ENCODE data around the gene MYO6. TPM values are rescaled to one million over a fixed set of nuclear protein-coding genes. Genes with fewer than 3 reads are reported as not detected.
"Not testable (repeated sequence)": the region's sequence is repeated elsewhere in the genome, so short reads cannot be mapped to it uniquely, and the experiment has no call there.

MYO6 gene
- polyA plus RNA-seq, 1 of the 3 experiments (the other 2 are of a cell fraction), result 6.2 TPM

GRCh38 chr6:75731029-75731428 is 18.0 kb upstream of the MYO6 start:
- H3K9me3 ChIP-seq; H3K9ac ChIP-seq; H3K36me3 ChIP-seq (replicated peaks in 1 of 2; ENCODE audit: control insufficient read depth in 1 of 2, insufficient read depth in 2 of 2, low read length in 1 of 2); H3K4me3 ChIP-seq (ENCODE audit: low read depth in 2 of 2, low read length in 1 of 2); H3K79me2 ChIP-seq (ENCODE audit: insufficient read depth); H3K27ac ChIP-seq (ENCODE audit: low read depth in 2 of 2, low read length in 1 of 2); CTCF ChIA-PET; H3F3A ChIP-seq (replicated peaks; ENCODE audit: insufficient read depth); H3K4me1 ChIP-seq (ENCODE audit: control insufficient read depth in 1 of 2, insufficient read depth in 2 of 2, low read depth in 1 of 2, low read length in 1 of 2); H3K4me2 ChIP-seq; H2AFZ ChIP-seq (ENCODE audit: low read depth); POLR2A ChIA-PET; H4K20me1 ChIP-seq (ENCODE audit: insufficient read depth); DNase-seq; H3K9me2 ChIP-seq; H3K27me3 ChIP-seq (ENCODE audit: insufficient read depth): not testable (repeated sequence)
- WGBS (ENCODE audit: low lambda C conversion rate), result 85% methylated on average over 8 of the region's 8 CpGs

- POLR2A ChIA-PET, result no interaction called here
- no peaks in the 10 kb centered on the region for H3K9me2 ChIP-seq
- no peaks in the 10 kb centered on the region for H3K79me2 ChIP-seq (ENCODE audit: insufficient read depth)
- no peaks in the 10 kb centered on the region for H3K27me3 ChIP-seq (ENCODE audit: insufficient read depth)
- H3K36me3 ChIP-seq (replicated peaks in 1 of 2; ENCODE audit: control insufficient read depth in 1 of 2, insufficient read depth in 2 of 2, low read length in 1 of 2), result no peaks in the 10 kb centered on the region
- peak overlapping the region in 1 of 2 experiments; percentile 63; a peak in 2 of 4 replicates for H3K27ac ChIP-seq (ENCODE audit: low read depth in 2 of 2, low read length in 1 of 2)
- no peak overlapping the region; the same call in 1 of the 2 replicates for H2AFZ ChIP-seq (ENCODE audit: low read depth)
- peaks cover 0 to 5% of the 10 kb centered on the region in 2 experiments; a peak in 1 of 4 replicates for H3K4me1 ChIP-seq (ENCODE audit: control insufficient read depth in 1 of 2, insufficient read depth in 2 of 2, low read depth in 1 of 2, low read length in 1 of 2)
- H3F3A ChIP-seq (replicated peaks; ENCODE audit: insufficient read depth), result peaks cover 9% of the 10 kb centered on the region
- peak overlapping the region; percentile 28; the same call in 1 of the 2 replicates for H3K4me2 ChIP-seq
- CTCF ChIA-PET, result no interaction called here
- TF ChIP-seq FOSL2 (IDR thresholded peaks at IDR 0.05; ENCODE audit: borderline replicate concordance, low read depth), result peak; percentile 43; the same call in 1 of the 2 replicates
- no peak for TF ChIP-seq SMC3 (IDR thresholded peaks at IDR 0.05; ENCODE audit: low read depth, low read length)
- TF ChIP-seq MEF2A (IDR thresholded peaks at IDR 0.05; ENCODE audit: borderline replicate concordance, low read depth), result peak; percentile 65
- TF ChIP-seq EZH2phosphoT487 (IDR thresholded peaks at IDR 0.05; ENCODE audit: borderline replicate concordance, low read depth), result no peak
- TF ChIP-seq JUND (IDR thresholded peaks at IDR 0.05), result peak; percentile 38; the same call in 1 of the 2 replicates
- TF ChIP-seq TCF12 (IDR thresholded peaks at IDR 0.05), result peak; percentile 68
- WGBS (ENCODE audit: low lambda C conversion rate), result 38% methylated on average over 1 of the region's 1 CpG
- H3K9ac ChIP-seq, result no peak overlapping the region
- H3K4me3 ChIP-seq (ENCODE audit: low read depth in 2 of 2, low read length in 1 of 2), result no peak overlapping the region
- DNase-seq, result no peak
- H4K20me1 ChIP-seq (ENCODE audit: insufficient read depth), result no peaks in the 10 kb centered on the region
- no peaks in the 10 kb centered on the region for H3K9me3 ChIP-seq
Measured at GRCh38 chr6:75735491-75736186, 13.4 kb upstream of the MYO6 start.

- Histone ChIP-seq H3K4me2 (no peak overlapping the region), H3K36me3 (replicated peaks in 1 of 2; ENCODE audit: control insufficient read depth in 1 of 2, insufficient read depth in 2 of 2, low read length in 1 of 2) (no peaks in the 10 kb centered on the region), H3K27me3 (ENCODE audit: insufficient read depth) (no peaks in the 10 kb centered on the region), H3K9me2 (no peaks in the 10 kb centered on the region), H3K9me3 (no peaks in the 10 kb centered on the region), H3K27ac (ENCODE audit: low read depth in 2 of 2, low read length in 1 of 2) (no peak overlapping the region), H3K9ac (no peak overlapping the region), H2AFZ (ENCODE audit: low read depth) (no peak overlapping the region), H3K4me1 (ENCODE audit: control insufficient read depth in 1 of 2, insufficient read depth in 2 of 2, low read depth in 1 of 2, low read length in 1 of 2) (no peaks in the 10 kb centered on the region; a peak in 1 of 4 replicates), H4K20me1 (ENCODE audit: insufficient read depth) (no peaks in the 10 kb centered on the region), H3F3A (replicated peaks; ENCODE audit: insufficient read depth) (no peaks in the 10 kb centered on the region), H3K79me2 (ENCODE audit: insufficient read depth) (no peaks in the 10 kb centered on the region), H3K4me3 (ENCODE audit: low read depth in 2 of 2, low read length in 1 of 2) (no peak overlapping the region)
- 42% methylated on average over 4 of the region's 4 CpGs for WGBS (ENCODE audit: low lambda C conversion rate)
- DNase-seq, result no peak
- ChIA-PET POLR2A (no interaction called here), CTCF (no interaction called here)
- TF ChIP-seq USF1 (IDR thresholded peaks at IDR 0.05; ENCODE audit: borderline replicate concordance, low read depth), result no peak
- no peak for TF ChIP-seq RAD21 (IDR thresholded peaks at IDR 0.05; ENCODE audit: low read length)
Measured at GRCh38 chr6:75743971-75744370, 5.1 kb upstream of the MYO6 start.
